ENCODE results near the gene FAM168A. TPM values are rescaled to one million over a fixed set of nuclear protein-coding genes. Genes with fewer than 3 reads are reported as not detected.

The FAM168A gene
- total RNA-seq = 10 to 100 TPM; 16.7 to 21.7 TPM

GRCh38 chr11:73597956-73598718 is at the start of gene FAM168A:
TSS of gene FAM168A (minus strand) at chr11:73598112. CDS start at chr11:73468474, 129,638 bp downstream.

GRCh38 chr11:73645972-73646631 is 48.2 kb upstream of the FAM168A start, which contains the start of gene PLEKHB1:
TSS of gene PLEKHB1 (plus strand) at chr11:73646581. CDS start at chr11:73646609, 28 bp downstream.

GRCh38 chr11:73376160-73376802 is 221.6 kb downstream of the FAM168A start, which contains the start of gene RELT:
TSS of gene RELT (plus strand) at chr11:73376399. CDS start at chr11:73389137, 12,738 bp downstream.

Small RNA genes lying within 50 kb of the gene (small RNA-seq; reads per million reads assigned to genes)
- gene AP000763.2 = 0 to 0.04 reads per million in 2 donors
- gene HMGN2P38 = 0 to 0.35 reads per million in 2 donors

Other genes with a start within 250 kb of the FAM168A start
- 1 to 10 TPM; 4.1 to 7.7 TPM for gene RELT, start 221.7 kb downstream of the FAM168A start, total RNA-seq
- gene PLEKHB1, start 48.5 kb upstream of the FAM168A start, total RNA-seq = 1 to 10 TPM; 2.3 to 3.1 TPM
- gene RAB6A, start 163.0 kb upstream of the FAM168A start, total RNA-seq = 10 to 100 TPM; 86.7 to 94.9 TPM
- gene MRPL48, start 189.8 kb upstream of the FAM168A start, total RNA-seq = 10 to 100 TPM; 18.9 to 28.3 TPM